GM12891 (cell line): ENCODE measurements around the gene IL1A.

ENCODE experiments used
- POLR2A ChIP-seq: IDR thresholded peaks from 2 replicates; pipeline ENCODE4 v1.6.1; 2011; ENCODE audit warnings: low read depth, low read length, control low read depth
- POLR2AphosphoS5 ChIP-seq: IDR thresholded peaks from 2 replicates; pipeline ENCODE4 v1.6.1; 2011; ENCODE audit warnings: low read depth, low read length, control low read depth

DNA sequence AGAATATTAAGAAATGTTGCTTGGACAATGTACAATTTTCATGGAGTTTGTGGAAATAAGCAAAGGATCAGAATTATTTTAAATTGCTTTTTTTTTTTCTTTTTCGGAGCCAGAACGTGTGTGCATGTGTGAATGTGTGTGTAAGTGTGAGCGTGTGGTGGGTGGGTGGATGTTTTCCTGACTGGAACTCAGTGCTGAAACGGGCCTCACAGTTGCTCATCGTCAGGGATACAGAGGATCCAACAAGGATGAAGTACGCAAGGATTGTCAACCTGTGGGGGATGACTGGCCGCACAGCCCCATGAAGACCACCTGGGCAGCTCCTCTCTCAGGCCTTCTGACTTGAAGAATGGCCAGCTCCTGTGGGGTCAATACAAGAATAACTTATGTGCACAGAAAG is 34.8 kb upstream of the IL1A start:
- TF ChIP-seq POLR2AphosphoS5 (no peak), POLR2A (no peak)
